Measurements from ENCODE around the gene FLT3.
"Not testable (repeated sequence)": the region's sequence is repeated elsewhere in the genome, so short reads cannot be mapped to it uniquely, and the experiment has no call there.

The FLT3 gene

GRCh38 chr13:28043224-28043623, 57.2 kb downstream of the FLT3 start:
- peak; percentile 68 for DNase-seq

GRCh38 chr13:28041501-28041900, 58.9 kb downstream of the FLT3 start:
- peak; percentile 52 to 92 for DNase-seq

DNA sequence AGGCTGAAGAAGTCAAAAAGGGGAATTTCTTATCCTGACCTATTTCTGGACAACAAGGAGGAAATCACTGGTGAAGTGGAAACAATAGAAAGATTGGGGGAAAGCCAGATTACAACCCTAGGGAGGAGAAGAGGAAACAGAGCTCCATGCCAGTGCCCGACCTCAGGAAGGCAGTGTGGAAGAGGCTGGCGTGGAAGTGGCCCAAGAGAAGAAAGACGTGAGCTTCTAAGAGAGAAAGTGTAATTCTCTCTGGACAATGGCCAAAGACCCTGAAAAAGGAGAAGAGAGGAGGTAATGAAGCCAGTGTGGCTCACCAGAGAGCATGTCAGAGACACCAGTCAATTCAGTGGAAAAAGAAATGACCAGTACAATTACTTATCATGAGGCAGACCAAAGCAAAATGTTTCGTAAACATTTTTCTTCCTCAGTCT, 59.3 kb downstream of the FLT3 start:
- peak; percentile 42 to 74 for DNase-seq

DNA sequence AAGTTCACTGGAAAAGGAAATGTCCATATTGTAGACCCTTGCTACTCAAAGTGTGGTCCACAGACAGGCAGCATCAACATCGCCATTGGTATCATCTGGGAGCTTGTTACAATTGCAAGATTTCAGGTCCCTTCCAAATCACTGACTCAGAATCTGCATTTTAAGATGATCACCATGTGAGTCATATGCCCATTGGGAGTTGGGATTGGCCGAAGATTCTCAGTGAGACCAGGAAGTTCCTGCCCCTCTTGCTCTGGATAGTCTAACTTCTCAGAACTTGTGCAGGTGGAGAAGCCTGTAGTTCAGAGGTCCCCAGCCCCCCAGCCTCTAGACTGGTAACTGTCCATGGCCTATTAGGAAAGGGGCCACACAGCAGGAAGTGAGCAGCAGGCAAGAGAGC, 63.0 kb downstream of the FLT3 start:
- DNase-seq, result peak; percentile 63 to 76

DNA sequence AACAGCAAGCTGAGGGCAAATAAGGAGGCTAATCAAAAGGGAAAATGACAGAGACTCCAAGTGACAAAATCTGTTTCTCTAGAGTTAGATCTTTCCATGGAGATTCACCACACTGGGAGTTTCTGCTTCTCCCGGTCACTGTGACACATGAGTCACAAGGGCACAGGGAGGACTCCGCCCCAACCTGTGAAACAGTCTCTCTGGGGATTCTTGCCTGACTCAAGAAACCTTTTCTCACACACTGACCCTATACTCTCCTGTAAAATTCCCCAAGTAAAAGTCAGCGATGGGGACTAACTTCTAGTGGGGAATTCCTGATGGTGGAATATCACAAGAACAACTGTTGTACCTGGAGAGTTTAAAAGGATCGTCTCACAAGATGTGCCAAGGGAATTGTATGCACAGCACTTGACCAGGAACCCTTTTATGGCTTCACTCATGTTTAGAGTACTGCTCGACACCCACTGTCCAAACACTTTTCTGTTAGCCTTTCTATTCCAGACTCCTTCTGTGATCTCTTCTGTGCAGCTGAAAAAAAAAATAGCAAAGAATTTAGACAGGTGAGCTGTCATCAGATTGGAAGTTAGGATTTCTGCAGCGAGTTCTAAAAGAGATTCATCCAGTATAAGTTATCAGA, 65.1 kb downstream of the FLT3 start:
- peak; percentile 65 to 90 for DNase-seq

DNA sequence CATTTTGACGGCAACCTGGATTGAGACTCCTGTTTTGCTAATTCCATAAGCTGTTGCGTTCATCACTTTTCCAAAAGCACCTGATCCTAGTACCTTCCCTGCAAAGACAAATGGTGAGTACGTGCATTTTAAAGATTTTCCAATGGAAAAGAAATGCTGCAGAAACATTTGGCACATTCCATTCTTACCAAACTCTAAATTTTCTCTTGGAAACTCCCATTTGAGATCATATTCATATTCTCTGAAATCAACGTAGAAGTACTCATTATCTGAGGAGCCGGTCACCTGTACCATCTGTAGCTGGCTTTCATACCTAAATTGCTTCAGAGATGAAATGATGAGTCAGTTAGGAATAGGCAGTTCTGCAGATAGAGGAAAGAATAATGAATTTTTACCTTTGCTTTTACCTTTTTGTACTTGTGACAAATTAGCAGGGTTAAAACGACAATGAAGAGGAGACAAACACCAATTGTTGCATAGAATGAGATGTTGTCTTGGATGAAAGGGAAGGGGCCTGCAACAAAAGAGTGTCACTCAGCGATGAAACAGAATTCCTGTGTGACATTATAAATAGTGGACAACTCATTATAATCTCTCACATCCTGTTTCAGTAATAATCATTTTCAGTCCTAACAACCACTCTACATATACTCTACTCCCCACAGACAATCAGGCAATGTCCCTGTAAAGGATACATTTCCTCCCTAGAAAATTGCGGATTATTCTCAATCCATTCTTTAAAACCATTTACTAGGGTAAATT, 66.3 kb downstream of the FLT3 start:
- DNase-seq, result peak in 1 of 2 donors; percentile 56

DNA sequence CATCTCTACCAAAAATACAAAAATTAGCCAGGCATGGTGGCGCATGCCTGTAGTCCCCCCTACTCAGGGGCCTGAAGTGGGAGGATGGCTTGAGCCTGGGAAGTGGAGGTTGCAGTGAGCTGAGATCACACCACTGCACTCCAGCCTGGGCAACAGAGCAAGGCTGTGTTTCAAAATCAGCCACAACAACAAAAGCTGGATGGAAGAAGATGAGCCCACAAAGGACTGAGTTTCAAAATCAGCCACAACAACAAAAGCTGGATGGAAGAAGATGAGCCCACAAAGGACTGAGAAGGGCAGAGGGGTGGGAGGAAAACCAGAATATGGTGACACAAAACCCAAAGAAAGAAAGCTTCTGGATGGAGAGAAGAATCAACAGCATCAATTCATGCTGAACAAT, 67.9 kb downstream of the FLT3 start:
- DNase-seq, result peak in 1 of 2 donors; percentile 50

DNA sequence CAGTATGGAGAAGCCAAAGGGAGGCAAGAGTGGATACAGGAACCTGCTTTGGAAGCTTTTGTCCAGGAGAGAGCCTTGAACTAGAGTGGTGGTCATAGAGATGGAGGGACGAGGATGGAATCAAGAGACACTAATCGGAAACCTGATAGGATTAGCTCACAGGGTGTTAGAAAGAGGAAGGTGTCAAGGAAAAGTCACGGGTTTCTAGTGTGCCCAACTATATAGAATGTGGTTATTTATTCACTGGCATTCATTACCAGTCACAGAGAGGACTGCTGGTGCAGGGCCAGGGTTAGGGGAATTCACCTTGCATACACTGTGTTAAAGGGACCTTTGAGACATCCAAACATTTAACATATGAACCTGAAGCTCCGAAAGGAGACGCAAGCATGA, 68.5 kb downstream of the FLT3 start:
- DNase-seq, result peak; percentile 45 to 61

- DNase-seq, result peak; percentile 82 to 96
These were observed 69.0 kb downstream of the FLT3 start for GRCh38 chr13:28031220-28031895.

DNA sequence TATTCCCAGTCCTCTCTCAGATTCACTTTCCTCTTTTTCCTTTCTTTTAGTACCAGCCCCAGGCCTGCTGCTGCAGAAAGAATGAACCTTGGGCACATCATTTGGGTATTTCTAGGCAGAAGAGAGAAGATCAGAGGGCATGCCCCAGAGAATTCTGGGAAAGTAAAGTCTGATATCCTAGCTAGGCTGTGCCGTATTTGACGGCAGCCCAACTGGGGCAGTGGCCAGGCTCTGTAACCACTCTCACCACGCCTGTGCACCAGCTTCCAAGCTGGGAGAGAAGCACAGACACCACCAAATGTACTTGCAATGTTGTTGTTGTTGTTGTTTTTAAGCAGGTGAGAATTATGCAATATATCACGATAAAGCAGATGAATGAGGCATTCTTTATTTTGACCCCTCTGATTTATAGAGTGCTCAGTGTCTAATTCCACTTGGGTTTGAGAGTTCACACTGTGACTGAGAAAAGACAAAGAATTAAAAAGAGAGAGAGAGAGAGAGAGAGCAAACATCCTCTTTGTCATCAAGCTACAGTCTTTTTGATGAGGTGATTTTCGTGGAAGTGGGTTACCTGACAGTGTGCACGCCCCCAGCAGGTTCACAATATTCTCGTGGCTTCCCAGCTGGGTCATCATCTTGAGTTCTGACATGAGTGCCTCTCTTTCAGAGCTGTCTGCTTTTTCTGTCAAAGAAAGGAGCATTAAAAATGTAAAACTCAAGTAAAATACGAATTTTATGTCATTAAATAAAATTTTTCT, 72.6 kb downstream of the FLT3 start:
- no peak for DNase-seq

- DNase-seq, result no peak
These were observed 73.3 kb downstream of the FLT3 start for GRCh38 chr13:28027071-28027470.

DNA sequence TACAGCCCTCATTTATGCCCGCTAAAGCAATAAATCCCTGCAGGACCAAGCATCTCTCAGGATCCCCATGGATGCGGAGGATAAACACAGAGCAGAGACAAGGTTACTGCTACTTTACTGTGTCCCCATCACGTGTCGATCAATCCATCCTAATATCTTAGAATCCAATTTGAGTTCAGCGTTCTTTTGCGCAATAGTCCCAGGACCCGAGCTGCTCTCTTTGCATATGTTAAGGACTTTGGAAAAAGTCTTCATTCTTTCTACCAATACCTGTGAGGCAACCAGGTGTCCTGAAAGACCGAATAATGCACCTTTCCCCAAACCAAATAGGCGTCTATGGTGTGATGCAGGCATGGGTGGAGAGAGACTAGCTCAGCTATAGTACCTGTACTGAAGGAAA, 73.9 kb downstream of the FLT3 start:
- DNase-seq, result no peak

GRCh38 chr13:28022848-28023518, 77.4 kb downstream of the FLT3 start:
- DNase-seq, result no peak

DNA sequence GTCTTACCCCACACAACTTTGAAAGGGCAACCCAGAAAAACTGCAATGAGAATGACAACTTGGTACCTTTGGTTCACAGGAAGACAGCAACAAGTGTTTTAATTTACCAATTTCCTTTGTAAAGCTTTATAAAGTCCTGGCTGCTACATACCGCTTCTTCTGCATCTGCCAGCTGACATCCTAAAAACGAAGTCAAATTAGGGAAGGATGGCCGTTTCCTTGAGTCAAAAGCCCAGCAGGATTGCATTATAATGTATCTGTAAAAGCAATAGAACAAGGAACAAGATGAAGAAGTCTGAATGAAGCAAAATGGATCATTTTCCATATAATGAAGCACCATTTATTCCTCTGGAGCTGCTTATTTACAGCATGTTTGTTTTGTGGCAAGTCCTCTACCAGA, 86.1 kb downstream of the FLT3 start:
- peak; percentile 35 to 49 for DNase-seq

- no peak for DNase-seq
These were observed 86.9 kb downstream of the FLT3 start for GRCh38 chr13:28013482-28013881.

DNA sequence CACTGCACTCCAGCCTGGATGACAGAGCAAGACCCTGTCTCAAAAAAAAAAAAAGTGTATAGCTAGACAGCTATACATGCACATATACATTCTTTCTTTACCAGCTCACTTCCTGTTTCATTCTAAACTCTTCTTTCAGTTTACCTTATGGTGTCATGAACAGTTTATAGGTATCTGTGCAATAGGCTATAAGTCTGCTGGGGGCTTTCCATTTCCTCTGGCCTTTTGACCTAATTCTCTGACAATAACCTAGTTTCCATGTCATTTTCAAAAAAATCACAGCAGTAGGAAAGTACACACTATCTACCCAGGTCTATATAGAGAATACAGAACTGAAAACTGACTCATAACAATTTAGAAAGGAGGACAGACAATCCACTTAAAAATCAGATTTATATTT, 87.5 kb downstream of the FLT3 start:
- peak; percentile 25 to 65 for DNase-seq

- DNase-seq, result no peak
These were observed 88.0 kb downstream of the FLT3 start for GRCh38 chr13:28012383-28012782.

DNA sequence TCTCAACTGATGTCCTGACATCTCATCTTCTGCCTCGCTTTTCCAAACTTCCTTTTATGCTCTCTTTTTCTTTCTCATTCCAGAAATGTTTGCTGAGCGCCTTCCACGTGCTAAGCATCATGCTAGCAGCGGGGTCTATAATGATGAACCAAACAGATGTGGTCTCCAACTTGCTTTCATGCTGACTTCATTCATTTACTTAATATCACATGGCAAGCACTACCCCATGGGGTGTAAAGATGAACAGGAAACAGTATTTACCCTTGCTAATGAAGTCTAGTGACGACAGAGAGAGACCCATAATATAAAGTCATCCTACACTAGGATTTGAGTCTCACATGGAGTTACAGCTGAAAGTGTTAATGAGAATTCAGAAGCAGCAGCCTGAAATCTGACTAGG, 90.3 kb downstream of the FLT3 start:
- DNase-seq, result no peak

DNA sequence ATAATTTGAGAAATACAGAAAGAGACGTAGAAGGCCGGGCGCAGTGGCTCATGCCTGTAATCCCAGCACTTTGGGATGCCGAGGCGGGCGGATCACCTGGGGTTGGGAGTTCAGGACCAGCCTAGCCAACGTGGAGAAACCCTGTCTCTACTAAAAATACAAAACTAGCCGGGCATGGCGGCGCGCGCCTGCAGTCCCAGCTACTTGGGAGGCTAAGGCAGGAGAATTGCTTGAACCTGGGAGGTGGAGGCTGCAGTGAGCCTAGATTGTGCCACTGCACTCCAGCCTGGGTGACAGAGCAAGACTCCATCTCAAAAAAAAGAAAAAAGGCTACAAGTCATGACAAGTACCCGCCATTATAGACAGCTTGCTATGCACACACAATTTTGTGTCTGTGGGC, 95.4 kb downstream of the FLT3 start:
- DNase-seq, result not testable (repeated sequence)

- no peak for DNase-seq
These were observed 97.3 kb downstream of the FLT3 start for GRCh38 chr13:28002886-28003698.

GRCh38 chr13:28001837-28002473, 98.4 kb downstream of the FLT3 start:
- no peak for DNase-seq
